Stimulated activated CD4-positive, alpha-beta T cell treated with anti-CD3 and anti-CD28 coated beads, Interleukin-1b, Interleukin-23, amount 100 ng/mL, for 4 hours (primary cell): Measurements from ENCODE around the gene PRKCE.

Source experiments
- DNase-seq, 2 donors: peaks; one replicate each; pipeline ENCODE4 v3.0.0-alpha.2; 2020; ENCODE audit warnings: low read depth in 2 of 2

PRKCE gene

DNA sequence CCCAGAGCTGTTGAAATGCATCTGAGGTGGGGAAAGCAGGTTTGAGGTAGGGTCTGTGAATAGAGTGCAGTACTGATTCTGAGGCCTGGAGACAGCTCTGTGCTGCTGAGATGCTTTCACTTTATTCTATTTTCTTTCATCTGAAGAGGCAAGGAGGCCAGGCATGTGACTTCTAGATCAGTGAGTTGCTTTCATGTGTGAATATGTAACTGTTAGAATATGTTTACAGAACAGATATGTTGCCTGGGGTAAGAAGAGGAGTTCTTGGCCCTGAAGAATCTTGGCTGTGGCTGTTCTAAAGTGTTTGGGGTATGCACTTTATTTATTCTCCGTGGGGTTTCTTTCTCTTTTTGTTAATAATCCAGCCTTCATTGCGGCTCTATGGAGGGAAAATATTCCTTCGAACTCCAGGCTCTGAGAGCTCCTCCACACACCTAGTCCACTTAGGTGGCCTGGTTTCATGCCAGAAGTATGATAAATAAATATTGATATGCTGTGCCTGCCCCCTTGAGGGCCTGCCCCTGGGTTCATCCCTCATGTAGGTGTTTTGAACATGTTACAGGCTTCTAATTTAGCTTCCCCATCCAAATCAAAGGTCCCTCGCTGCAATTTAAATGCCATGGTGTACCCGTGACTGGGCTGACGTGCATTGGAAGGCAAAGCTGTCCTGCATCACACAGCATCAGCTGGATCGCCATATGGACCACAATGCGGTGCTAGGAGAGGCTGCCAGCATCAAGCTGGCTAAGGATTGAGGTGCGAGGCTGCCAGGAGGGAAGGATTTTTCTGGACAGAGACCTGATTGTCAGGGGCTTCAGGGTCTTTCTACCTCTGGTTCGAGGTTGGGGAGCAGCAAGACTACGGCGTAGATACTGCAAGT, 102.9 kb downstream of the PRKCE start:
- DNase-seq: no peak

DNA sequence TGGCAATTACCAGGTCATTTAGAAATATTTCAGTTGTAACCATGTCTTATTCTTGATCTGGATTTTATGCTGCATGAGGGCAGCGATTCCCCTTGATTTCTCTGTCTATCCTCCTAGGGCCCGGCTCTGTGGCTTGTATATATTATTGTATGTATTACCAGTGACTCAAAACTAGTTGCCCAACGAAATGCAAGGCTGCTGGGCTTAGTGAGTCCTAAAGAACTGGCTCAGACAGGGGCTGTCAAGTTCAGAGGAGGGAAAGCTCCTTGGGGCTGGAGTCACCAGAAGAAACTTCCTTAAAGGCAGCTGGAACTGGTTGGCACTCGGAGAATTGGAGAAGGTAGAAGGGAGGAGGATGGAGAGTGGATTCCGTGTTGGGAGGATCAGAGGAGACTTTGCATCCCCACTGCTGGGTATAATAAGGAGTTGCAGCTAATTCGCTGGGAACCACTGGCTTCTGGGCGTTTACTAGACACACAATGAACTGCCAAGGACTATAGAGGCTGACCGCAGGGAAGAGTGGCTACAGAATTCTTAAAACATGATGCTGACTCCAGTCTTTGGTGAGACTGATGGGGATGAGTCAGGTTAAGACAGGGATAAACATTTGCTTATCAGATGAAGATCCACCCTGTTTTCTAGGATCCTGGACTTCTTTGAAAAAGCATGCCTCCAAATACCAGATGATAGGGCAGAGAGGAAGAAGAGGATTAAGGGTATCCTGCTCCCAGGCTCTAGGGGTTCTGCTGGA, 104.3 kb downstream of the PRKCE start:
- no peak for DNase-seq

DNA sequence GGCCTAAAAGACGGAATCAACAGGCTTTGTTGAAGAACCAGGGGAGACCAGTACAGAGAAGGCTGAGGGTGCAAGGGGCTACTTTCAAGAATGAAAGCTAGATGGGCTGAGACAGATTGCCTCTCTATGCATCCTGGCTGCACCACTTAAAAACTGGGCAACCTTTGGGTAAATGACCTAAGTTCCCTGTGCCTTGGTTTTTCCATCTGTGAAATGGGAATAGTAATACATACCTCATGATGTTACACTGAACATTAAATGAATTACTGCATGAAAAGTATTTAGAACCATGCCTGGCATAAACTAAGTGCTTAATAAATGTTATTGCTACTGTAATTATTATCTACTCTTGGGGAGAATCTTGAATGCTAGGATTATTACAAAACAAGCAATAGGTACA, 106.5 kb downstream of the PRKCE start:
- no peak for DNase-seq

DNA sequence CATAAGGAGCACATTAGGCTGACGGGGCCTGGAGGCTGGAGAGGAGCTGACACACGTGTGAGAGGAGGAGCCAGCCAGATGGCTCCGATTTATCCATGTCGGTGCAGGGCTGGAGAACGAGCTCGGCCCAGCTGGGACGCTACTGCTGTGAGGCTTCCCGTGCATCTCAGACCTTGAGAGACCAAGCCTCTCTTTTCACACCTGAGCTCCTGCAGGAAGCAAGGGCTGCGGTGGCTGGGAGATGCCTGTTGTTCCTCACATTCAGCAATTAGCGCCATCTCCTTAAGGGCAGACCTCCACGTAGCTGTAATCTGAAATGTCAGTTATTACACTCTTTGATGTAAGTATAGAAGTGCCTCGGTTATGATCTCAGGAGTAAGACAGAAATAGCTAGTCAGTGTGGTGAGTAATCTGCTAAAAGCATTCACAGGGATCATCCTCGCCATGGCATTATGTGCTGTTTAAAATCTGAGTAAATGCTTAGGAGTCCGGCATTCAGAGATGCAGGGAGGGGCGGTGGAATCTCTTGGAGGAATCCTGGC, 107.9 kb downstream of the PRKCE start:
- DNase-seq: no peak

DNA sequence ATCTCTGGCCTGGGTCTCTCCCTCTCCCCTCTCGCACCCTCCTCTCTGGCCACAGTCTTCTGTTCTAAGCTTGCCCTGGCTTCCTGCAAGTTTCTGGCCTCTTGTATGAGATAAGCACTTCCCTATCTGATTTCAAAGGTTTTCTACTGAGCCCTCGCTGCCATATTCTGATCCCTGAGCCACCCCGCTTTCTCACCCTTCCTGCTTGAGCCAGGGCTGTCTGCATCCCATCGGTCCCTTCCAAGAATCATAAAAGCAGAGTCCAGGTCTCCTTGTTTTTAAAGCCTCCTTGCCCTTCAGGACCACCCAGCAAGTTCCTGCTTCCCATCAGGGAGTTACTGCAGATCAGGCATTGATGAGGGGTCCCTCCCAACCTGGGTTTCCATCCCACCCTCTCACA, 110.2 kb downstream of the PRKCE start:
- no peak for DNase-seq

DNA sequence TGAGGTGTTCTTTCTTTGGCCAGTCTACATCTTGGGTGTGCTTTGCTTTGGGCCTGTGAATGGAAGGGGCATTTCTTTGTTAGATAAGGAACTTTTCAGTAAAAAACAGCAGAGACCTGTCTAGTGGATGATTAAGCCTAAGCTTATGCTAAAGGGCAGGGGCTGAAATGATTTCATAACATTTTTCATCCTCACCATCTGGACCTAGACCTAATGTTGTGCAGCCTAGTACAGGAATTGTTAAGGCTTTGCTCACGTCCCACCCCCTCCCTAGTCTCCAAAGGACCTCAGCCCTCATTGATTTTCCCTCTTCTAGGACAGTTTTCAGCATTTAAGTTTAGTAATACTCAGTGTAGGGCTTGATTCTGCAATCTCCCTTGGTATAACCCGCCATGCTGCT, 111.8 kb downstream of the PRKCE start:
- no peak for DNase-seq

DNA sequence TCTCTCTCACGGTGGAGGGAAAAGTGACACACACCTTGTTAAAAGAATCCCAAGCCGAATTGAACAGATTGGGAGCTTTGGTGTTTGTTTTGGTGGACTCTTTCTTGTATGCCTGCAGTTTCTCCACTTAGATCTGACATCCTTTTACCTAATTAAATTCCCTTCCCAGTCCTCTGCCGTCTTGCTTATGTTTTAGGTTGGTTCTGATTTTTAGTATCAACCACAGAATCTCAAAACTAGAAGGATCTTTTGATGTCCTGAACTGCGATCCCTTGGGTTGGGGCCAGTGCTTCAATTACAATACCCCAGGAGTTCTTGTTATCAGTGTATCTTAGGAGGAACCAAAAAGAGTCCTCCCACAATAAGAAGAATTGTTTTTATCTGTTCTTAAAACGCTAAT, 112.3 kb downstream of the PRKCE start:
- DNase-seq: no peak

DNA sequence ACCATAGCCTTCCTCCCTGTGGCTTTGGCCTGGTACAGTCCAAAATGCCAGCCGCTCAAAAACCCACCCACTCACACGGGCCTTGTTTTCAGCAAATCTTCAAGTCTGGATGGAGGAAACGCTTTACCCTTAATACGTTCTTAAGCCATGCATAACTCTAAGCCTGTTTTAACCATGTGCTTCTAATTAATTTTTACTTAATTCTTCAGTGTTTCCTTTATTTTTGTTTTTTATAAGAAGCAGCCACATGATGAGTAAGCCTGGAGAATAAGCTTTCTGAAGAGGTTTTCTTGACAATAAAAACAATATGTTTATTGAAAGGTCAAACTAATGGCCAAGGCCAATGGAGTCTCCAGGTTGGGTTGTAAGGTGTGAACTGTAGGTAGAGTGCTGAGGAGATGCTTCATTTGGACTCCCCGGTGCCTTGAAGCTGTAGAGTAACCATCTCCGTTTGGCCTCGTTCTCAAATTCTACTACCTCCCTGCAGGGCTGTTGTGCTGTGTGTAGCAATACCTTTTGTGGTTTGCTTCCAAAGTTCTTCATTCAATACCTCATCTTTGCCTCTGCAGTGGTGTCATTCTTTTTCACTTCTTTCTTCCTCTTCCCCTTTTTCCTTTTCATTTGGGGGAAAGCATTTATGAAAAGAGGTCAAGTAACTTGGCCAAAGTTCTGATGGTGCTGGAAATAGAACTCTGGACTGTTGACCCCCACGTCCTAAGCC, 113.7 kb downstream of the PRKCE start:
- DNase-seq: no peak

DNA sequence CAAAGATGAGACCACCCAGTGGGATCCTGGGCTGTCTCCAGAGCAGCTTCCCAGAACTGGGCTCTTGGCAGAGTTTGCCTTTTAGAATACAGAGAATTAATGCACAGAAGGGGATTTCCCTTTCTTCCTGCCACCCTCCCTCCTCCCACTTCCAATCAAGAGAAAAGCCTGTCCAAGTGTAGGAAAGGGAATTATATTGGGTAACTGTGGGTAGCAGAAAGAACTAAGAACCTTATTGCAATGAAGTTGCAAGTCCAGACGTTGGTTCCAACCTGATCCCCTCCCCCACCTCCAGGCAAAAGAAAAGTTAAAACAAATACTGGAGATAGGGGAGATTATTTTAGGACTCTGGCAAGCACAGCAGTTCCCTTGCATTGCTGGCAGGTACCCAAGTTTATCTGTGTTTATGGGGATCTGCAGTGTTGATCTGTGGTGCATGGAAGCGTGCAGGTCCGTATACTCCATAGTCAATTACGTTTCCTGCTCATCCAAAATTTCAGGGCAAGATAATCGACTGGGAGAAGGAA, 114.3 kb downstream of the PRKCE start:
- no peak for DNase-seq

DNA sequence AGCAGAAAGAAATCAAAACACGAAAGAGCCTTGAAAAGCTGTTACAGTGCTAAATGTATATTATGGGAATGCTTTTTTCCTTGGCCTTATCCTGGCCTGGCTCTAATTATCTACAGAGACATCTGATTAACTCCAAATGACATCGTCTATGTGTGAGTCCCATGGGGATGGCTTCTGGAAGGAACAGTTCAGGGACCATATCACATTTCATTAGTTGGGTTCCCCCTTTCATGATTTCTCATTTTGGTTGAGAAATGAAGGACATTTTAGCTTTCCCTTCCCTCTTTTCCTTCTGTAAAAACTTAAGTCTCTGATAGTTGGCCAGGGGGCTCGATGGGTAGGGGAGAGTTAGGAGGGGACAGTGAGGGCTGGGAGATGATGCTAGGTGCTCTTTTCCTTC, 116.7 kb downstream of the PRKCE start:
- DNase-seq: no peak

DNA sequence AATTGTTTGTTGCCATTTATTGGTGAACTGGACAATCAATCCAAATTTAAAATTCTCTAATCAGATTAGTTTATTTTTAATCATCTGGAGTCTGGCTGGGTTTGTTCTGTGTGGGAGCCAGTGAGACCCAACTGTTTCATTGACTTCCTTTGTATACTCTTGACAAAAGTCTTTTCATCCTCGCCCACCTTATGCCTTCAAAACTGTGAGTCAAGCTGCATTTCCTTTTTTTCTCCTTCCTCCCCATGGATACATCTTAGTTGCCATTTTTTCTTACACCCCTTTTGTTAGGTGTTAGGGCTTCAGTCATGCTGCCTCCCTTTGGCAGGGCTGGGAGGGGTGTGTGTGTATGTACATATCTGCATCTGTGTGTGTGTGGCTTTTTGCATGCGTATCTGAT, 117.6 kb downstream of the PRKCE start:
- DNase-seq: no peak

DNA sequence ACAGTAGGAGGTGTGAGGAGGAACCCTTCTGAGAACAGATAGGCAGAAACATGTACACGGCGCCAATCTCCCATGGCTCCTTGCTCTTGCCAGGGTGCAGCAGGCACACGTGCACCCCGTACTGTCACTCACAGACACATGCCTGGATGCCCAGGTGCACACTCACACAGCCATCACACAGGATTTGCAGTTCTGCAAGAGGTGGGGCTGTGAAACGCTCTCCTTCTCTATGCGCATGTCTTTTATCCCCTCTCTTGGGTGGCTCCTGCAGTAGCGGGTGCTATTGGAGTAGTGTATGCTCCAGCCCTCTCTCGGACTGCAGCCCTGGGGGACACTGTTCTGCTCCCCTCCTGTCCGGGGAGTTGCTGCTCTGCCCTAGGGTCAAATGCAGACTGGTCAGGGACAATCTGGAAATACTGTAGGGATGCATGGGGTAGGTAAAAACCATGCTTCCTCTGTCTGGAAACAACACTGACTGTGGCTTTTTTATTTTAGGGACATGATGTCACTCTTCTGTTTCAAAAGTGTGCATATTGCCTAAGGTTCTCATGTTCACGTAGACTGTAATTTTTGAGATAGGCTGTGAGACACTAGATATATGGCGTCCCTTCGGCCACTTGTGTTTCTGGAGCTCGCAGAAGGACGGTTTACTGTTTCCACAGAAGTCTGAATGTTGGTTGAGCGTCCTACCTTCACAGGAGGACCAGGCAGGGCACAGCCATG, 118.5 kb downstream of the PRKCE start:
- DNase-seq: no peak

DNA sequence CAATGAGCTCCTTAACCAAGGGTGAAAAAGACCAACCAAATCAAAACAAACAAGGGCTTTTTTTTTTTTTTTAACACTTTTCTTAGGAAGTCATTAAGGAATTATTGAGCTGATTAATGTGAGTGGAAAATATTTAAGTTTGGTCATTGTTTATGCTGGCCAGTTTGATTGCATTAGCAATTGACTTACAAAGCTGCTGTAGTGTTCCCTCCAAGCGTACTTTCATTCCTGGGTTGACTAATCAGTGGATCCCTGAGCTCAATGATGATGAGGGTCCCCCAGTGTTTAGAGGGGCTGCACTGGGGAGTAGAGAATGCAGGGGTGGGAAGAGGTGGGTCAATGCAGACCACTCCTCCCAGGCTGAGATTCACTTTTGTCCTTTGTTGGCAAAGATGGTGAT, 119.3 kb downstream of the PRKCE start:
- no peak for DNase-seq

DNA sequence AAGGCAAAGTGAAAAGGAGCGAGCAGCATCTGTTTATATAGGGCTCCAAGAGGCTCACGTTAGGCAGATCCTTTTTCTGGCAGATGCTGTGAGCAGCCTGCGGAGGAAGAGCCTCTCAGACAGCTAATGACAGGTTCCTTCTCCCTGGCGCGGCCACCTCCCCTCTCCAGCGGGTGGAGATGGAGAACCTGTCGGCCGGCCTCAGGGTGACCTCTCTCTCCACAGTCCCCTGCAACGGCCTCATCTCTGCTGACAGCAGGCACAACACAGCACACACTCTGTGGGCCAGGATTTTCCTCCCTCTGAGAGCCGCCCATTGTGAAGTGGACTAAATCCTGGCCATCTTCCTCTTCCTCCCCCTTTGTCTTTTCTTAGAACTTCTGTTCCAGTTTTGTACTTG, 119.8 kb downstream of the PRKCE start:
- DNase-seq: no peak

DNA sequence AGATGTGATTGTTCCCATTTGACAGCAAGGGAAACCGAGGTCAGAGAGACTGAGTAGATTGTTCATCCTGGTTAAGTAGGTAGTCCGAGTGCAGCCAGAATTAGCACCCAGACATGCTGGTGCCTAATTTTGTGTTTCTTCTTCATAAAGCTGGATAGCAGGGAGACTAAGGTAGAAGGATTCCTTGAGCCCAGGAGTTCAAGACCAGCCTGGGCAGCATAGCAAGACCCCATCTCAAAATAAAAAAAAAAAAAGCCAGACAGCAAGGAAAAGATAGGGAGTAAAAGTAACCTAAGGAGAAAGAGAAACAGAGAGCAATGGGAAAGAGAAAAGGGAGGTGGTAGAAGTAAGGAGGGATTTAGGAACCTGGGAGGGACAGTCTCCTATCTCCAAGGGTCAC, 120.6 kb downstream of the PRKCE start:
- DNase-seq: no peak

DNA sequence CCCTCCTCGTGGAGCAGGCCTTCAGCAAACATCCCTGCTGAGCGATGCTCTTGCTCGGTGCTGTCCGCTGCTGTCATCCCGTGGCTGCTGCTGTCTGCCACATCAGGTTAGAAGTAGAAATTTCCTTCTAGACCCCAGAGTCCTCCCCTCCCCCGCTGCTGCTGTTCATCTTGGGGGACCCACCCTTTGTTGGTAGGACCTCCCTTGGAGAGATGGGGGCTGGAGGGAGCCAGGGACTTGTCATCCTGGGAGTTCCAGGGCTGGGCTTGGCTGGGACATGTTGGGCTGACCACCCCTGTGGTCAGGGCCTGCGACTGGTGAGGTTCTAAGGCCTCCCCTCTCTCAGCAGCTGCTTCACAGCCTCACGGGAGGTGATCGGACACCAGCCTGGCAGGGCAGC, 122.4 kb downstream of the PRKCE start:
- DNase-seq: no peak

DNA sequence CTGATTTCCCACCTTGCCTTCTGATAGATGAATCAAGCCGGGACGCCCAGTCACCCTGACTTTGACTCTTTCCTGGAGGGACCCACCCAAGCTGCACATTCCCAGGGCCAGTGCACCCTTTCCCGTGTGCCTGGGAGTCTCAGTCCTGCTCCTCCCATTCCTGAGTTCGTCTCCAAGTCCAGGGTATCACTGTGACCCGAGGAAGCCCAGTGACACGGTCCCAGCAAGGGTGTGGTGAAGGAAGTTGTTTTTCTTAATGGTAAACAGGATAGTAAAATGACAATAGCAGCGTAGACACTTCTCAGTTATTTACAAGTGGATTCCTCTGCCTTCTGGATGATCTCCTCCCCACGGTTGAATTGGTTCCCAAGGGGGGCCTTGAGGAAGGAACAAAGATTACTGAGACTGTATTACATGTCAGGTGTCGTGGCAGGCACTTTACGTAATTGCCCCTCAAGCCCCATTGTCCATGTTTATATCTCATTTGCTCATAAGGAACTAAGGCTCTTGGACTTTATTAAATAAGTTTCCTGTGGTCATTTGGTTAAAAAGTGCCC, 123.3 kb downstream of the PRKCE start:
- DNase-seq: no peak

DNA sequence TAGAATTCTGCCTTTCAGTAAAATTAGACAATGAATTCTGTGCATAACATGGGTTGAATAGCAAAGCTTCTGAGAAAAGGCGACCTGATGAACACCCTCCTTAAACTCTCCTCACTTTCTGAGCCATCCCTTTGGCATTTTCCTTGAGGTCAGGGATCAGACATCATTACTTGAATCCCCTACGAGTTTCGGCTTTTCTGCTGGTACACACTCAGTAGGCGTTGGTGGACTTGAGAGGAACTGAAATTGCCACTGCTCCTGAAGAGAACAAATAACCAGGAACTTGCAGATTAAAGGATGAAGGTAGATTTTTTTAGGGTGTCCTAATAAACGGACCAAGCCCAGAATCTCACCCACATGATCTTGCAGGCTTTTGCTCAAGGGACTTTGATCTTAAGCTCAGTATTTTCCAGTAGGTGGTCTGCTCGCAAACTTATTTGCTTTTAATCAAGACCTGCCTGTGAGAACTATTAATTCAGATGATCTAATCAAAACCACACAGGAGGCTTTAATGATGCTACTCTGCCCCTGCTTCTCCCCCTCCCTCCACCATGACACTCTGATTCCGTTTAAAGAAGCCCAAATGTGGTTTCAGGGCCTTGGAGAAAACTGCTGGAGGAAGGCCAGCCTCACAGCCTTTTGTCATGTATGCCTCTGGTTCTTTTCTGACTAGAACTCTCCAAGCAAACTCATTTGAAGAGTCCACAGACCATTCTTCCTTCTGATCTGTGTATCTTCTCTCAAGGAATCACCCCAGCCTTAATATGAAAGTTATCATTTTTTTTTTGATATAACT, 124.9 kb downstream of the PRKCE start:
- no peak for DNase-seq

DNA sequence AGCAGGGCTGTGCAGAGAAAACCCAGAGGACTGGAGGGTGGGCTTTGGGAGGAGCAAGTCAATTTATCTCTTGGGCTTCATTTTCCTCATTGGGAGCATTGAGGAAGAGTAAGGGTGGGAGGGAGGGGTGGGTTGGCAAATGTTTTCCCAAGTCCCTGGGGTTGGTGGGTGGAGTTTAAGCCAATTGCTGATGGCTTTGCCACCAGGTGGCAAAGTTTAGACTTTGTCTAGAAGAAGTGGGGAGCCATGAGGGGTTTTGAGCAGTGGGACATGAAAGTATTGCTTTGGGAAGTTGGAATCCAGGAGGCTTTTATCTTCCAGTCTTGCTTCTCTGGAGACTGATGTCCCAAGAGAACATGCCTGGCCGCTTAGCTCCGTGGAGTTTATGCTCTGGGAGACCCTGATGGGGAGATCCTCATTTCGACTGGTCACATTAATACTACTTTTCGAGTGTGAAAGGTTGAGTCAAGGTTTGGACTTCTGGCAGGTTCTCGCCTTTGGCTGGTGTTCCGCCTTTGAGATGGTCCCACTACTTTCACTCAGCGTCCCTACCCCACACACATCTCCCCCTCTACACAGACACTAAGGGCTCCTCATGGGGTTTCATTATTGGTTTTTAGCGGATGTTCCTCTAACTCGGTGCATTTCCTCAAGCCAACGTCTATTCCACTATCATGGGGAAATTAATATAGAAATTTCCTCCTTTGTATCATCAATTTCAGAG, 126.7 kb downstream of the PRKCE start:
- no peak for DNase-seq
